NCI-H526 (cell line): Measurements from ENCODE around the gene PRSS3.
A peak's percentile ranks its signal among the peaks of the same experiment; 100 is the strongest.
"Not testable (repeated sequence)": the region's sequence is repeated elsewhere in the genome, so short reads cannot be mapped to it uniquely, and the experiment has no call there.

Experiments used
- DNase-seq, 2 experiments: peaks; one replicate each; lab custom pipeline; 2025; lab: John Stamatoyannopoulos, UW

The PRSS3 gene

GRCh38 chr9:33786681-33787080 lies 8.7 kb upstream of the PRSS3 start:
- DNase-seq: no peak

GRCh38 chr9:33787839-33788238 lies 7.5 kb upstream of the PRSS3 start:
- no peak for DNase-seq

GRCh38 chr9:33789429-33789828 lies 5.9 kb upstream of the PRSS3 start:
- not testable (repeated sequence) for DNase-seq

- DNase-seq: no peak
Measured at GRCh38 chr9:33791117-33791516, 4.2 kb upstream of the PRSS3 start.

- not testable (repeated sequence) for DNase-seq
Measured at GRCh38 chr9:33793496-33793895, 1.9 kb upstream of the PRSS3 start.

- DNase-seq: no peak
Measured at GRCh38 chr9:33794560-33794959, 801 bp upstream of the PRSS3 start.

GRCh38 chr9:33795819-33796218 lies 458 bp downstream of the PRSS3 start:
- no peak for DNase-seq

- not testable (repeated sequence) for DNase-seq
Measured at GRCh38 chr9:33796679-33797078, 1.3 kb downstream of the PRSS3 start.

GRCh38 chr9:33797837-33798236 lies 2.5 kb downstream of the PRSS3 start:
- no peak for DNase-seq

GRCh38 chr9:33798545-33798944 lies 3.2 kb downstream of the PRSS3 start:
- no peak for DNase-seq

GRCh38 chr9:33799928-33800704 lies 4.8 kb downstream of the PRSS3 start:
- DNase-seq: no peak

- no peak for DNase-seq
Measured at GRCh38 chr9:33800886-33801285, 5.5 kb downstream of the PRSS3 start.

- DNase-seq: not testable (repeated sequence)
Measured at GRCh38 chr9:33801943-33802500, 6.7 kb downstream of the PRSS3 start.

- not testable (repeated sequence) for DNase-seq
Measured at GRCh38 chr9:33804196-33804595, 8.8 kb downstream of the PRSS3 start.

- DNase-seq: peak; percentile 8 to 37
Measured at GRCh38 chr9:33807156-33807555, 11.8 kb downstream of the PRSS3 start.

GRCh38 chr9:33808979-33809322 lies 13.6 kb downstream of the PRSS3 start:
- not testable (repeated sequence) for DNase-seq

GRCh38 chr9:33809506-33809905 lies 14.1 kb downstream of the PRSS3 start:
- no peak for DNase-seq

- DNase-seq: peak in 1 of 2 experiments; percentile 54
Measured at GRCh38 chr9:33813712-33814641, 18.6 kb downstream of the PRSS3 start.

- DNase-seq: no peak
Measured at GRCh38 chr9:33815781-33816180, 20.4 kb downstream of the PRSS3 start.

GRCh38 chr9:33816327-33817252 lies 21.2 kb downstream of the PRSS3 start, which contains the start of gene UBE2R2:
Gene UBE2R2 (plus strand): TSS chr9:33817160. CDS start chr9:33817758, 598 bp downstream.
- DNase-seq: peak; percentile 80 to 95
